ENCODE measurements around the gene ZNF664.

ZNF664 gene

GRCh38 chr12:124035163-124035562, 62.1 kb downstream of the ZNF664 start:
- Histone ChIP-seq H2AFZ (ENCODE audit: low read depth, low read length) (no peak overlapping the region), H3K9me3 (ENCODE audit: insufficient read depth, low read length, severe bottlenecking) (no peaks in the 10 kb centered on the region), H3K79me2 (ENCODE audit: insufficient read depth, low read length) (no peaks in the 10 kb centered on the region), H3K4me1 (ENCODE audit: insufficient read depth, low read length) (no peaks in the 10 kb centered on the region), H4K20me1 (ENCODE audit: insufficient read depth, low read length) (no peaks in the 10 kb centered on the region), H3K4me2 (ENCODE audit: insufficient read depth, low read length) (no peak overlapping the region), H3K9ac (ENCODE audit: low read depth, low read length) (no peak overlapping the region), H3K36me3 (ENCODE audit: insufficient read depth, low read length) (no peaks in the 10 kb centered on the region), H3K4me3 (ENCODE audit: low read depth in 1 of 2, low read length in 2 of 2) (no peak overlapping the region), H3K27ac (ENCODE audit: low read length) (no peak overlapping the region), H3K27me3 (ENCODE audit: insufficient read depth, low read length, poor library complexity) (no peaks in the 10 kb centered on the region)
- ATAC-seq (ENCODE audit: insufficient read depth, low read depth) (no peak), DNase-seq (no peak)
- TF ChIP-seq CTCF (IDR thresholded peaks at IDR 0.05; ENCODE audit: borderline replicate concordance, extremely low read depth, low read length, poor library complexity, severe bottlenecking) (no peak), EZH2 (IDR thresholded peaks at IDR 0.05; ENCODE audit: borderline replicate concordance, low read depth, low read length, severe bottlenecking) (no peak)

GRCh38 chr12:124036171-124036598, 63.2 kb downstream of the ZNF664 start:
- no peak for DNase-seq
- no peak for TF ChIP-seq EZH2 (IDR thresholded peaks at IDR 0.05; ENCODE audit: borderline replicate concordance, low read depth, low read length, severe bottlenecking)
- peak; percentile 44; the same call in 2 of the 3 replicates for ATAC-seq (ENCODE audit: insufficient read depth, low read depth)
- H3K4me1 ChIP-seq (ENCODE audit: insufficient read depth, low read length): no peaks in the 10 kb centered on the region
- H2AFZ ChIP-seq (ENCODE audit: low read depth, low read length): peak overlapping the region; percentile 48
- no peak overlapping the region for H3K4me3 ChIP-seq (ENCODE audit: low read depth in 1 of 2, low read length in 2 of 2)
- no peaks in the 10 kb centered on the region for H3K27me3 ChIP-seq (ENCODE audit: insufficient read depth, low read length, poor library complexity)
- no peaks in the 10 kb centered on the region for H4K20me1 ChIP-seq (ENCODE audit: insufficient read depth, low read length)
- H3K4me2 ChIP-seq (ENCODE audit: insufficient read depth, low read length): no peak overlapping the region
- no peak overlapping the region for H3K9ac ChIP-seq (ENCODE audit: low read depth, low read length)
- H3K36me3 ChIP-seq (ENCODE audit: insufficient read depth, low read length): no peaks in the 10 kb centered on the region
- no peaks in the 10 kb centered on the region for H3K9me3 ChIP-seq (ENCODE audit: insufficient read depth, low read length, severe bottlenecking)
- H3K27ac ChIP-seq (ENCODE audit: low read length): no peak overlapping the region
- no peaks in the 10 kb centered on the region for H3K79me2 ChIP-seq (ENCODE audit: insufficient read depth, low read length)

- no peak overlapping the region for H3K27ac ChIP-seq (ENCODE audit: low read length)
- no peaks in the 10 kb centered on the region for H3K9me3 ChIP-seq (ENCODE audit: insufficient read depth, low read length, severe bottlenecking)
- H3K4me2 ChIP-seq (ENCODE audit: insufficient read depth, low read length): no peak overlapping the region
- H3K9ac ChIP-seq (ENCODE audit: low read depth, low read length): no peak overlapping the region
- H3K79me2 ChIP-seq (ENCODE audit: insufficient read depth, low read length): no peaks in the 10 kb centered on the region
- no peak overlapping the region for H3K4me3 ChIP-seq (ENCODE audit: low read depth in 1 of 2, low read length in 2 of 2)
- ATAC-seq (ENCODE audit: insufficient read depth, low read depth) (peak; percentile 74), DNase-seq (peak; percentile 49)
- H2AFZ ChIP-seq (ENCODE audit: low read depth, low read length): peak overlapping the region; percentile 48
- H3K36me3 ChIP-seq (ENCODE audit: insufficient read depth, low read length): no peaks in the 10 kb centered on the region
- TF ChIP-seq EZH2 (IDR thresholded peaks at IDR 0.05; ENCODE audit: borderline replicate concordance, low read depth, low read length, severe bottlenecking): no peak
- TF ChIP-seq CTCF (IDR thresholded peaks at IDR 0.05; ENCODE audit: borderline replicate concordance, extremely low read depth, low read length, poor library complexity, severe bottlenecking): peak; percentile 96
- no peaks in the 10 kb centered on the region for H4K20me1 ChIP-seq (ENCODE audit: insufficient read depth, low read length)
- H3K4me1 ChIP-seq (ENCODE audit: insufficient read depth, low read length): no peaks in the 10 kb centered on the region
- H3K27me3 ChIP-seq (ENCODE audit: insufficient read depth, low read length, poor library complexity): no peaks in the 10 kb centered on the region
These were observed 63.7 kb downstream of the ZNF664 start for GRCh38 chr12:124036657-124037109.

GRCh38 chr12:124037331-124037730, 64.3 kb downstream of the ZNF664 start:
- H3K27ac ChIP-seq (ENCODE audit: low read length): no peak overlapping the region

More at GRCh38 chr12:124037331-124037730, 64.3 kb downstream of the ZNF664 start:
- DNase-seq (no peak), ATAC-seq (ENCODE audit: insufficient read depth, low read depth) (no peak)
- no peak overlapping the region for H3K4me3 ChIP-seq (ENCODE audit: low read depth in 1 of 2, low read length in 2 of 2)
- no peaks in the 10 kb centered on the region for H3K36me3 ChIP-seq (ENCODE audit: insufficient read depth, low read length)
- H3K4me1 ChIP-seq (ENCODE audit: insufficient read depth, low read length): no peaks in the 10 kb centered on the region
- no peaks in the 10 kb centered on the region for H3K79me2 ChIP-seq (ENCODE audit: insufficient read depth, low read length)
- no peak overlapping the region for H3K9ac ChIP-seq (ENCODE audit: low read depth, low read length)
- H3K4me2 ChIP-seq (ENCODE audit: insufficient read depth, low read length): no peak overlapping the region
- H2AFZ ChIP-seq (ENCODE audit: low read depth, low read length): no peak overlapping the region
- TF ChIP-seq EZH2 (IDR thresholded peaks at IDR 0.05; ENCODE audit: borderline replicate concordance, low read depth, low read length, severe bottlenecking) (no peak), CTCF (IDR thresholded peaks at IDR 0.05; ENCODE audit: borderline replicate concordance, extremely low read depth, low read length, poor library complexity, severe bottlenecking) (no peak)
- no peaks in the 10 kb centered on the region for H3K9me3 ChIP-seq (ENCODE audit: insufficient read depth, low read length, severe bottlenecking)
- no peaks in the 10 kb centered on the region for H3K27me3 ChIP-seq (ENCODE audit: insufficient read depth, low read length, poor library complexity)
- no peaks in the 10 kb centered on the region for H4K20me1 ChIP-seq (ENCODE audit: insufficient read depth, low read length)

Data from DND-41 (cell line).